ENCODE measurements around the gene SMPD3. TPM values are rescaled to one million over a fixed set of nuclear protein-coding genes. Genes with fewer than 3 reads are reported as not detected.

SMPD3 gene
- total and polyA plus RNA-seq, 9 of the 15 experiments (the other 6 are each of a cell fraction or from before 2014, with no cell fraction given): 0.03 to 1.2 (median 0.18) TPM

GRCh38 chr16:68448360-68448970 is at the start of gene SMPD3 (continued):
- no peak for TF ChIP-seq ZNF780A (CRISPR knock-in tag; IDR thresholded peaks at IDR 0.05)
- TF ChIP-seq TSC22D4 (tag; IDR thresholded peaks at IDR 0.05): no peak
- TF ChIP-seq CCAR2 (IDR thresholded peaks at IDR 0.05; ENCODE audit: low read depth, low read length): no peak
- peak; percentile 61; the same call in 1 of the 2 replicates for TF ChIP-seq TGIF2 (CRISPR knock-in tag; IDR thresholded peaks at IDR 0.05)
- TF ChIP-seq PHTF2 (CRISPR knock-in tag; IDR thresholded peaks at IDR 0.05): no peak
- TF ChIP-seq TRIM25 (IDR thresholded peaks at IDR 0.05; ENCODE audit: borderline replicate concordance): no peak
- TF ChIP-seq CTBP1 (IDR thresholded peaks at IDR 0.05; ENCODE audit: borderline replicate concordance): 0 out of 2 replicates have a peak, but pooled peaks have one; percentile 20
- no peak for TF ChIP-seq FUS (optimal IDR thresholded peaks at IDR 0.05; ENCODE audit: low read depth, low read length)
- TF ChIP-seq, protein P1, sequence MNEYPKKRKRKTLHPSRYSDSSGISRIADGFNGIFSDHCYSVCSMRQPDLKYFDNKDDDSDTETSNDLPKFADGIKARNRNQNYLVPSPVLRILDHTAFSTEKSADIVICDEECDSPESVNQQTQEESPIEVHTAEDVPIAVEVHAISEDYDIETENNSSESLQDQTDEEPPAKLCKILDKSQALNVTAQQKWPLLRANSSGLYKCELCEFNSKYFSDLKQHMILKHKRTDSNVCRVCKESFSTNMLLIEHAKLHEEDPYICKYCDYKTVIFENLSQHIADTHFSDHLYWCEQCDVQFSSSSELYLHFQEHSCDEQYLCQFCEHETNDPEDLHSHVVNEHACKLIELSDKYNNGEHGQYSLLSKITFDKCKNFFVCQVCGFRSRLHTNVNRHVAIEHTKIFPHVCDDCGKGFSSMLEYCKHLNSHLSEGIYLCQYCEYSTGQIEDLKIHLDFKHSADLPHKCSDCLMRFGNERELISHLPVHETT (CRISPR knock-in tag; conservative IDR thresholded peaks at IDR 0.05 in 1 of 2, IDR thresholded peaks at IDR 0.05 in 1 of 2): no peak
- peak; percentile 73 for TF ChIP-seq ZNF592 (IDR thresholded peaks at IDR 0.05)
- no peak for TF ChIP-seq SRSF3 (IDR thresholded peaks at IDR 0.05; ENCODE audit: insufficient read depth, low read length)
- TF ChIP-seq NFYB (IDR thresholded peaks at IDR 0.05; ENCODE audit: extremely low read depth, insufficient read length): peak; percentile 7
- TF ChIP-seq ZBTB11 (CRISPR knock-in tag; IDR thresholded peaks at IDR 0.05): no peak
- no peak for TF ChIP-seq OTX1 (CRISPR knock-in tag; IDR thresholded peaks at IDR 0.05)
- peak; percentile 67 for TF ChIP-seq TCF7L2 (IDR thresholded peaks at IDR 0.05; ENCODE audit: low read depth, low read length)
- no peak for TF ChIP-seq NCOA6 (IDR thresholded peaks at IDR 0.05)
- no peak for TF ChIP-seq ZC3H8 (IDR thresholded peaks at IDR 0.05)
